ENCODE data around the gene WDR70.

Gene WDR70

DNA sequence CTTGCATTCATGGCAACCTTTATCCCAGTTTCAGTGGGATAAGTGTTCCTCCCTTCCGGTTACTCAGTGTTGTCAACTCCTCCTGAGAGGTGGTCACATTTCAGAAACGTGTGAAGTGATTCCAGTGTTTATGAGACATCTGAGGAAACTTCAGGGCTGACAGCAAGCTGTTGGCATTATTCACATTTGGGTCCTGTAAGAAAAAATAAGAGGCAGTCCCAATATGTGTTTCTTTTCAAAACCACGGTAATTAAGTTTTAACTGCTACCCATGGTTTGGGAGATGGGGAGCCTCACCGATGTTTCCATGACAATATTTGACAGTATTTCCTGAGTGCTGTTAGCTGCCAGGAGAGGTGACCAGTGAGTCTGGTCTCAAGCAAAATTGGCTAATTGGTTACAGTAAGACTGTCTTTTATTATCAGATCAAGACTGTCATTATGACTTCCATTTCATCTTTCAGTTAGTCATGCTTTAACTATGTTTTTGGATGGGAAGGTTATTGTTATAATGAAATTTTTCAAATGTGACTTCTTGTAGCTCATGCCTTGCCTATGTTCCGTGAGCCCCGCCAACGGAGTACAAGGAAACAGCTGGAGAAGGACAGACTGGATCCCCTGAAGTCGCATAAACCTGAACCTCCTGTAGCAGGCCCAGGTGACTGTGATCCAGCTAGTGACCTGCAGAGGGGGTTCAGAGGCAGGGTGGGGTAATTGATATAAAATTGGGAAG lies 345.4 kb downstream of the WDR70 start:
- DNase-seq (ENCODE audit: low read depth), result no peak

DNA sequence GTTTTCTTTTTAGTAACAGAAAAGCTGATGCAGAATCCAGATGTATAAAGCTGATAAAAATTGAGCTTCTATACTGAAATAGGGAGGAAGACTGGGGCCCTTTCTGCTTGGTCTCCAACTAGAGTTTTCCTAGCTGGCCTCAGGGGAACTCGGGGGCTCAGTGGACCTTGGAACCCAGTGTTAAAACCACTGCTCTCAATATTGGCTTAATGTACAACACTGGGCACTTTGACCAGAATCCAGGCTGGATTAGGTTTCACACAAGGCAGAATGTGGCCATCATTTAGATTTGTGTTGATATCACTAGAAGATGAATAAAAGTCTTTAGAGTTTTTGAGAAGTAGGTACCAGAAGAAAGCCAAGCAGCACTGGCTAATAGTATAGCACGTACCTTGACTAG lies 346.1 kb downstream of the WDR70 start:
- DNase-seq (ENCODE audit: low read depth), result no peak

DNA sequence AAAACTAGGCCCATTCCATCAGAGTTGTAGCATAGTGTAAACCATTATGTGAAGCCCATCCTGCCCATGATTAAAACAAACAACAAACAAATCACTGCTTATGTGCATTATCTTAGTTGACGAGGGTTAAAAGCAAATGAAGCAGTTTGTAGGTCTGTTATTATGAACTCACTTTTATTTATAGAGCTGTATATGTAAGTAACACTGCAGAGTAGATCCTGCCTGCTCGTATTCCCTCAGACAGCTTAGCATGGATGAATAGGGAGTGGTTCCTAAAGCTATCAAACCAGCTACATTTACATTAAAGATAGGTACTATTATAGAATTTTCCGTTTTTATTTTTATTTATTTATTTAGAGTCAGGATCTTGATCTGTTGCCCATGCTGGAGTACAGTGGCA lies 348.1 kb downstream of the WDR70 start:
- no peak for DNase-seq (ENCODE audit: low read depth)

- no peak for DNase-seq (ENCODE audit: low read depth)
Observed at GRCh38 chr5:37730896-37731455, 351.9 kb downstream of the WDR70 start.

DNA sequence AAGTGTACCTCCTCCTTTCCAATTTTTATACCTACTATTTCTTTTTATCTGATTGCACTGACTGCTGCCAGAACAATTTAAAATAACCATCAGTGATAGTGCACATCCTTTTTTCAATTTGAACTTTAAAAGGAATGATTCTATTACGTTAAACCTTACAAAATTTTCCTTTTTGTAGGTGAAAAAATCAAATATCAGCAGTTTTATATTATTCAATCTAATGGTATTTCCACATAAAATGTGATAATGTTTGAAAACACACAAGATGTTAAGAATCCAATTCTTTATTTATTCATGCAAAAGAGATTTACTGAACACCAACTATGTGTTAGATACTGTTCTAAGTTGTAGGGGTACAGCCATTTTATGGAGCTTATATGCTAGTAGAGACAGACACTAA lies 355.0 kb downstream of the WDR70 start:
- no peak for DNase-seq (ENCODE audit: low read depth)

- DNase-seq (ENCODE audit: low read depth), result no peak
Observed at GRCh38 chr5:37735649-37736347, 356.7 kb downstream of the WDR70 start.

DNA sequence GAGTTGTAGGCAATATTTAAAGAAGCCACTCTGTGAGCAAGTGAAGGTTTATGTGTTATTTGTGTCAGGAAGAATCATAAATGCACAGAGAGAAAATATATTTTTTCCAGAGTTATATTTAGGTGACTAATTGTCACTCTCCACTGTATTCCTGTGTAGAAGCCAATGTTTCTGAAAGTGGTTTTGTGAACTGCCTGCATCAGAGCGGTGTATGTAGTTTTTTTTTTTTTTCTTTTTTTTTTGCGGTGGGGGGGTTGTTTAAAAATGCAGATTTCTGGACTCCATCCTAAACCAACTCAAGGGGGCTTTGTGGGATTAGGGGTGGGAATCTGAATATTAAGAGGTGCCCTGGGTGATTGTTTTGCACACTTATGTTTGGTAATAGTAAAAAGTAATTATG lies 357.3 kb downstream of the WDR70 start:
- no peak for DNase-seq (ENCODE audit: low read depth)

GRCh38 chr5:37737326-37738056 lies 358.4 kb downstream of the WDR70 start:
- no peak for DNase-seq (ENCODE audit: low read depth)

DNA sequence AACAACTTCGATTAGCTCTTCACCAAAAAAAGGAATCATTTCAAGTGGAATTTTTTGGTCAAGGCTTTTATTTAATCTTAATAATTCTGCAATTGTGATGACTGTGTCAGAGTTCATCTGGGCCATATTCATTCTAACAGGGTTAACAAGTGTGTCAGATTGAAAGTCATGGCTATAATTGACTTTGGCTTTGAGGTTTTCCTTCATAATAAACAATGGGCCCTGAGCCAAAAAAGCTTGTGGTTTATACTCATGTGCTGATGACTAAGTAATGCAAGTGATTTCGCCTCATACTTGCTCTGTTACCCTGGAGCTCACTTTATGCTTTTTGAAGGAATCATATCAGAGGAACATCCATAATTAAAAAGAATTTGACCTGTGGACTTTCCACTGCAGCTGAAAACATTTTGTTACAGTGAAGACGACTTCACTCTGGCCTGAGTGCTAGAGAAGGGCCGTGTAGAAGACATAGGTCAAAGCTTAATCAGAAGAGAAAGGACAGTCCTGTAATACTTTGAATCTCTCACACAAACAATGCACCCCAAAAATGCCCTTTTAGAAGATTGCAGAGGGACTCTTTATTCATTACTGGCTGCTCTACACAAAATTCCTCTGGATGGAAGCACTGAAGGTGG lies 359.1 kb downstream of the WDR70 start:
- DNase-seq (ENCODE audit: low read depth), result peak; percentile 91

GRCh38 chr5:37738865-37739488 lies 359.9 kb downstream of the WDR70 start:
- no peak for DNase-seq (ENCODE audit: low read depth)

DNA sequence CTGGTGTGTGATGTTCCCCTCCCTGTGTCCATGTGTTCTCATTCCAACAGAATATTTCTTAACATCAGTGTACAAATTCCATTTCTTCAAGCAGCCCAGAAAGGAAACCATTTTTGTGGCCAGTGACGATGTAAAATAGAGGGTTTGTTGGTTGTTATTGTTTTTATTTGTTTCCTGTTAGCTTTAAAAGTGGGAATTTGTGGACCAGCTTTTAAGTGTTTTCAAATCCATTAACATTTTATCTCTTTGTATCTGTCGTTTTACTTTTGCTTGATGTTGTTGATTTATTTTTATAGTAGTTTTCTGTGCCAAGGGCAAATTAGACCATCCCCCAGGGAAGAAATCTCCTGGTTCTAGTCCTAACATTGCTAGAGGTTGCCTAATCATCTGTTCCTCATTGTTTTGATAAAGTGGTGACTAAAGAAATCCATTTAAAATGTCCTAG lies 360.7 kb downstream of the WDR70 start:
- no peak for DNase-seq (ENCODE audit: low read depth)

GRCh38 chr5:37740331-37741066 lies 361.4 kb downstream of the WDR70 start:
- no peak for DNase-seq (ENCODE audit: low read depth)

- DNase-seq (ENCODE audit: low read depth), result no peak
Observed at GRCh38 chr5:37742111-37742510, 363.0 kb downstream of the WDR70 start.

DNA sequence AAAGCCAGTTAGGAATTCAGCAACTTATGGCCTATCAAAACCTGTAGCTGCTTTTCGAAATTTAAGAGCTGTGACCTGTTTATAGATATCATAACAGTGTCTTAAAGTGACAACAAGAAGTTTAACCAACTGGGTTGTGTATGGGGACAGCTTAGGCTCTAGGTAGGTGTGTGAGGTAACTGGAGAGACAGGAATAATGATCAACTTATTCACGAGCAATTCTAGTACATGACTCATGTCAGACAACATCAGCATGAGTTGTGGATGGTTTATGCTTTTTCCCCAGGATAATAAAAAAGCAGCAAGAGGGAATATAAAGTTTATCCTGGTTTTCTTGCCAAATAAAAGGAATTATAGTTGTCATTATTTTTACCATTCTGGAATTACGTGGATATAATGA lies 372.1 kb downstream of the WDR70 start:
- DNase-seq (ENCODE audit: low read depth), result no peak

DNA sequence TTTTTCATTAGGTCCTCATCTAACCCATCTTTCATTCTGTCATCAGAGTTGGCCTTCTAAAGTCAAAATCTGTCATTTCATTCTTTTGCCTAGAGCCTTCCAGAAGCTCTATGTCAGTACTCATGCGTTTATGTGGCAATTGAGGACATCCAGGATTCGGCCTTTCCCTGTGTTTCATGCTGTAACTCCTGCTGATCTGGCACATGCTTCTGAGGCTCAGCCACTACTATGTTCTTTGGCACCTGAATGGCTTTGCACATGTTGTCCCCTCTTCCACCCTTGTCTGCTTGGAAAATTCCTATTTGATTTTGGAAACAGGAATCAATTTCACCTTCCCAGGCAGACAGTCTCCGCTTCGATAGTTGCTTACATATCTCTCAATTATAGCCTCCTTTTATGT lies 375.9 kb downstream of the WDR70 start:
- DNase-seq (ENCODE audit: low read depth), result no peak

GRCh38 chr5:37755581-37755980 lies 376.5 kb downstream of the WDR70 start:
- no peak for DNase-seq (ENCODE audit: low read depth)

DNA sequence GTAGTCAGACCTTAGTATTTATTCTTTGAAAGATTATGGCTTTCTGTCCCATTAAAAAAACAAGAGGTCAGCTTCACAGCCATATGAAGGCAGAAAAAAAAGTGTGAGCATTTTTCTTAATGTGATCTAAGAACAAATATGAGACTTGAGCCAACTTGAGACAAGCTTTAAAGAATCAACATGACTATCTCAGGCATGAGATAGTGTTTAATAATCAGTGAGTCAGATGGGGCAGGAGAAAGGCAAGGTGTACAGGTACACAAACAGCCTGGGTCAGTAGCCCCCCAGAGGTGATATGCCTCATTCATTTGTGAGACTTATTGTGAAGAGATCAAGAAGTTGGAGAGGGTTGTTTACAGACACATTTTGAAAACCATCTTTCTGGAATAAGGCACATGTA lies 377.1 kb downstream of the WDR70 start:
- no peak for DNase-seq (ENCODE audit: low read depth)

DNA sequence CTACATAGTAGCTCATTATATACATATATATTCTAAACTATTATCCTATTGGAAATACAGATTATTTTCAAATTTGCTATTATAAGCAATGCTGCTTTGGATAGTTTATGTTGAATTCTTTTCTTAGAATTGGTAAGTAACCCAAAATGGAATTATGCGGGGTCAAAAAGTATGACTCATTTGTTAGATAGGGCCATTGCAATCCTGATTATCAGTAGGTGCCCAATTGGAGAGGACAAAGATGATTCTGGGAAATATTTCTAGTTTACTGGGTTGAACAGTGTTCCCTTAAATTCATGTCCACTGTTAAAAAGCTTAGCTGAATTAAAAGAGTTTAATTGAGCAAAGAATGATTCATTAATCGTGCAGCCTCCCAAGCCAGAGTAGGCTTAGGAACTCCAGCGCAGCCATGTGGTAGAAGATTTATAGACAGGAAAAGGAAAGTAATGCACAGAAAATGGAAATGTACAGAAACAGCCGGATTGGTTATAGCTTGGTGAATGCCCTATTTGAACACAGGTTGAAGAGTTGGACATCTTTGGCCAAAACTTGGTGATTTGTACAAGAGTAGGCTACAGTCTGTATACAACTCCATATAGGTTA lies 379.0 kb downstream of the WDR70 start:
- no peak for DNase-seq (ENCODE audit: low read depth)

DNA sequence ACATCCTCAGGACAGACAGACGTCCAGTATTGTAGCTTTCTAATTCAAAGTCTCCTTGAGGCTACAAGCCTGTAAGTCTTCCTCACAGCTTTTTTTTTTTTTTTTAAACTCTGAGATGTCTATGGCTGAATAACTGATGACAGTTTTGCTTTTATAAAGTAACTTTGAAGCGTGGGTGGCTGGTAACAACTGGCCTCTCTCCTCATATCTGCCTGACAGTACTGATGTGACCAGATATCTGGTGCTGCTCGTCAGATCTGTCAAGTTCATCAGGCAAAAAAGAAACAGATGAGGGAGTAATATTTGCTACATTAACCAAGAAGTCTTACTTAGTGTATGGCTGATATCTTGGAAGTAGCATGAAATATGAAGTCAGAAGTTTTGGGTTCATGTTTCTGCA lies 388.1 kb downstream of the WDR70 start:
- no peak for DNase-seq (ENCODE audit: low read depth)

GRCh38 chr5:37767961-37768360 lies 388.8 kb downstream of the WDR70 start:
- no peak for DNase-seq (ENCODE audit: low read depth)

GRCh38 chr5:37768371-37768770 lies 389.3 kb downstream of the WDR70 start:
- no peak for DNase-seq (ENCODE audit: low read depth)

Measured in GM04504 (cell line).